ENCODE measurements around the gene IRF2.
"Not testable (repeated sequence)": the region's sequence is repeated elsewhere in the genome, so short reads cannot be mapped to it uniquely, and the experiment has no call there.

The IRF2 gene

DNA sequence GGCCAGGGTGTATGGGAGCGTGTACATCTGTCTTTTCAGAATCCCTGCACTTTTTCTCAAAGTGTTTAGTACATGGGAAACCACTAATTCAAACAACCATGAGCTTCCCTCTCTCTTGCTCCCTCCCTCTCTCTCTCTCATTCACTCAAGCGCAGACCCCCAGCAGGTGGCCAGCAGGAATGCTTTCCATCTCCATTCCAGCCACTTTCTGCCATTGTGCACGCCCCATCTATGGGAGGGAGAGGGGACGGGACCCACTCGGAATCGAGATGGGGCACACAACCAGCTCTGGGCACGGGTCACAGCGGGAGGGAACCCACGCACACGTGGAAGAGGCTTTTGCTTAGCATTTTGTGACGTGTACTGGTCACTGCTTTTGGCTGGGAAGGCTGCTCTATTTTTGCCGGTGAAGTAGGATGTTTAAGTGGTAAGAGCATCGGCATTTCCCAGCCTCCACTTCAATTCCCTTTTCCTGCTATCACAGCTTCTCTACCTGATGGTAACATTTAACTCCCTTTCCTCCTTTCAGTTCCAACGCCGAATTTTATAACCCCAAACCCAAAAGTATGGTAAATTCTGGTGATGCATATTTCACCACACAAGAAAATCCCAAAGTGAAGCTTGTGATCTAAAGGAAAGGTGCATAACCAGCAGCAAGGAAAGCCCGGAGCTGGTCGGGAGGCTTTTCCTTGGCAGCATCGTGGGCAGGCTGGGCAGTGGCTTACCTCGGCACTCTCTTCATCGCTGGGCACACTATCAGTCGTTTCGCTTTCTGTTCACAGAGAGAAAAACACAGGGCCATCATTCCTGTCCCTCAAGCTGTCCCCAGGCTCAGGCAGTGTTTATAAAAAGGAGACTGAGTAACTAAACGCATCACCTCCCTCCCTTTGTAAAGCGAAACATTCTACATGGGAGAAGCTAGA, 84.1 kb downstream of the IRF2 start:
- no peak for DNase-seq (ENCODE audit: low read depth in 3 of 3)

DNA sequence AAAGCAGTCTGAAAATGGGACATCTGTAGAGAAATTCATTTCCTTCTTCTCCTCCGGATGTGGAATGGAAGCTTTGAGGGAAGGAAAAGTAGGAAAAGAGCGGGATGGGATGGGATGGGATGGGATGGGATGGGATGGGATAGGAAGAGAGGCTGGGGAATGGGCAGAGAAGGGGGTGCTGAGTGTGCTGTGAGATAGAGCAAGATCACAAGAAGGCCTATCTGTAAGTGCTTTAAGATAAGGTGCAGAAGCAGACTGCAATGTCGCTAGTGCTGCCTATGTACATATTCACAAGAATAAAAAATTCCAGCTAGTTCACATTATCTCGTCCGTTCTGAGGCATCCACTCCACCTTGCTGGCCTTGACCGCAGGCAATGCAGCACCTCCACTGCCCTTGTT, 86.2 kb downstream of the IRF2 start:
- no peak for DNase-seq (ENCODE audit: low read depth in 3 of 3)

GRCh38 chr4:184387351-184387750, 87.0 kb downstream of the IRF2 start:
- DNase-seq (ENCODE audit: low read depth in 3 of 3): no peak

DNA sequence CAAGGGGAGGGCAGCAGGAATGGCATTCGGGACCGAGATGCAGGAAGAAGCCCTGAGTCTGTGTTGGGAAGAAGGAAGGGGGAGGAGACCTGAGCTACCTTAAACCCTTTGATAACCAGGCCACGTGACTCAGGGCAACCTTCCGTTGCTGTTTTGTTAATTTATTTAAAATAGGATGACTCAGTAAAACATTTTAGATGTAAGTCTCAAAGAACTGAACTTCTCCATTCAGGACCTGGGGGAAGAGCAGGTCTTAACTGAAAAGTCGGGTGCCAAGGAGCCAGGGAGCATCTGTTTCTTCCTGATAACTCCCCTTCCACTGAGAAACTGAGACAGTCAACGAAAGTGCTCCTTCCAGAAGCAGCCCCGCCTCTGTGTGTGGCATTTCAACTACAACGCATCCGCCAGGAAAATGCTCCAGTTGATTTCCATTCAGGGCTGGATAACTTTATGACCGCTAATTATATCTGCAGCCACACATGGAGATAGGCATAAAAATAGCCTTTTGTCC, 88.0 kb downstream of the IRF2 start:
- no peak for DNase-seq (ENCODE audit: low read depth in 3 of 3)

GRCh38 chr4:184385705-184386141, 88.6 kb downstream of the IRF2 start:
- no peak for DNase-seq (ENCODE audit: low read depth in 3 of 3)

DNA sequence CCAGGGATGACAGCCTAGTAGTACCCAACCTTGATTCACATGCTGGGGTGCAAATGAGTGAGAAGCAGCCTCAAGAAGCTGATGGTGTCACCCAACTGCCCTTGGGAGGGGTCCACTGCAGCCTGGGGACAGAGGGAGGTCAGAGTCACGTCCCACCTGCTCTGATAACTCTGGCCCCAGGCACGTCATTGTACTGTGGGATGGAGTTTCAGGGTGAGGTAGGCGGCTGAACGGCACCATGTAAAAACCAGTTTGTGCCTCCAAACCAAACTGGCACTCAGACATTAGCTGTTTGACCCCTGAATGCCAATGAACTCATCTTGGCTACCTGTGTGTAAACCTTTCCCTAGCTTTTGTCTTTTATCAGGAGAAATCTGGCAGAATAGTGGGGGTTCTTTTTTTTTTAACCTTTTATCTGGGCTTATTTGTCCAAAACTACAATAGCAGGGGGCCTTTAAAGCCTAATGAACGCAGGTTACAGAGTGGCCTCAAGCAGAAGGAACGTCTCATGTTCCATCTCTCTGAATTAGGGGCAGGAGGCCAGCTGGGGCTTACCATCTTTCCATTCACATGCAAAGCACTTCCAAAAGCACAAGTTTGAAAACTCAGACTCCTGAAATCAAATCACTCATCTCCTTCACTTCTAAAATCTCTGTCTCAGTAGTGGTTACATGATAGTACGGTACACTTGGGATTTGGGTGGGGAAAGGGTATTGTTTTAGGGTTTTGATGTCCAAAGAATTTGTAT, 89.4 kb downstream of the IRF2 start:
- DNase-seq (ENCODE audit: low read depth in 3 of 3): no peak

- DNase-seq (ENCODE audit: low read depth in 3 of 3): no peak
Measured at GRCh38 chr4:184384056-184384809, 90.1 kb downstream of the IRF2 start.

DNA sequence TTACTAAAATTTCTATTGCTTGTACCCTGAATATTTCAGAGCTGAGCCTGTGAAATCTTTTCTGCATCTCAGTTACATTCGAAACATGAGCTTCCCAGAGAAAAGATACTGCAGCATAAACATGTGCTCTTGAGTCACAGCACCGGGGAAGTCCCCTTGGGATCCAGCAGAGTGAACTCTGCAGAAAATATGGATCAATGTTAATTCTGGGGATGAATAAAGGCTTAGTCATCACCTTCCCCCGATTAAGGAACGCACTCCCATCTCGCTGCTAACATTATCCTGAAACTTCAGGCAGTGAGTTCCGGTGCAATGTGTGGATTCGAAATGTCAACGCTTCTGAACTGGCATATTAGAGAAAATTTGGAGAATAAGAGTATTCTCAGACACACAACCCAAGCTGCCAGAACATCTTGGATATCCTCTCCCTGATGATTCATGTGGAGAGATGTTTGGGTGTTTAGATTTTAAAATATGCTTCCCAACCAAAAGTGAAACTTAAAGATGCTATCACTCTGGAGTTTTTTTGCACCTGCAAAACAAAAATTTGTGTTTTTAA, 90.8 kb downstream of the IRF2 start:
- DNase-seq (ENCODE audit: low read depth in 3 of 3): no peak

GRCh38 chr4:184382189-184382846, 92.0 kb downstream of the IRF2 start:
- DNase-seq (ENCODE audit: low read depth in 3 of 3): no peak

DNA sequence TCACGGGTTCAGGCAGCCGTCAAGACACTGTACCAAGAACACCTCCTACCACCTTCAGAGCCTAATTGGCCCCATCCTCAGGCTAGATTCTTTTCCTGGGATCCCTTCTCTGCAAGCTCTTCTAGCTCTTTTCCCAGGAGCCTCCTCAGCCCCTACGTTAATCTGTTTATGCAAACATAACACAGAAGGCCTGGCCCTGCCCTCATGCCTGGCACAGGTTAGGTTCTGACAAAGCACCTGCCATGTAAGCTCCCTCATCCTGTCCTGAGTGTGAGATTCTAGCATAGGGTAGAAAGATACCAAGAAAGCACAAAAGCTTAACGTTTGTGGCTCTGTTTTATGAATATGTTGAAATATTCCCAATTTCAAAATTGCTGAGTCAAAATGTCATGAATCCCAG, 93.6 kb downstream of the IRF2 start:
- DNase-seq (ENCODE audit: low read depth in 3 of 3): no peak

GRCh38 chr4:184380214-184380613, 94.1 kb downstream of the IRF2 start:
- not testable (repeated sequence) for DNase-seq (ENCODE audit: low read depth in 3 of 3)

DNA sequence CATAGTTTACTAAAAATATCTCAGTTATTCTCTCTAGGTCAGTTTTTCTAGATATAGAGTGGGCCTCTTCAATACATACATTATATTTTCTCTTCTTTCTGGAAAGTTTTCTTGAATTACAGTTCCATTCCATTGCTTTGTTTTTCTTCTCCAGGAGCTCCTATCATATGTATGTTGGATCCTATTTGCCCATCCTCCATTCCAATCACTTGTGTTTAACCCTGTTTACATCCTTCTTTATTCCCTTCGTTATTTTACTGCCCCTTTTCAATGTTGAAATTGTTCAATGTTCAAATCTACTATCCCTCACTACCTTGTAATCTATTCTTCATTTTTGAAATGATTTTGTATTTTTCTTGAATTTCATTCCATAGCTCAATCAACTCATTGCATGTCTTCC, 97.4 kb downstream of the IRF2 start:
- no peak for DNase-seq (ENCODE audit: low read depth in 3 of 3)

DNA sequence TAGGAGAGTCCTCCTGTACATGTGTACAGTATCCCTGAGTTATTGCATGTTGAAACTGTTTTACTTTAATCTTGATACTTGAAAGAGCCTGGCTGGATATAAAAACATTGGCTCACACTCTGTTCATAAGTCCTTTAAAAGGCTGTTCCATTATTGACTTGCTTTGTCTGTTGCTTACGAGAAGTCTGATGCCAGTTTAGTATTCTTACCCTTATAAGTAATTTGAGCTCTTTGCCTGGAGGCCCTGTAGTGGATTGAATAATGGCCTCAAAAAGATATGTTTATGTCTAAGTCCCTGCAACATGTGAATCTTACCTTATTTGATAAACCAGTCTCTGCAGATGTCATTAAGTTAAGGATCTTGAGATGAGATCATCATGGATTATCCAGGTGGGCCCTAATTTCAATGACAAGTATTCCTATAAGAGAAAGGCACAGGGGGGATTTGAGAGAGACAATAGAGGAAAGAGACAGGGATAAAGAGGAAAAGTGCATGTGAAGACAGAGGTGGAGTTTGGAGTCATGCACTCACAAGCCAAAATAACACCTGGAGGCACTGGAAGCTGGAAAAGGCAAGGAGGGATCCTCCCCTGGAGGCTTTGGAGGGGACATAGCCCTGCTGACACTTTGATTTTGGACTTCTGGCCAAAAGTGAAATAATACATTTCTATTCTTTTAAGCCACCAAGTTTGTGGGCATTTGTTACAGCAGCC, 98.1 kb downstream of the IRF2 start:
- no peak for DNase-seq (ENCODE audit: low read depth in 3 of 3)

GRCh38 chr4:184375623-184376022, 98.7 kb downstream of the IRF2 start:
- DNase-seq (ENCODE audit: low read depth in 3 of 3): not testable (repeated sequence)

DNA sequence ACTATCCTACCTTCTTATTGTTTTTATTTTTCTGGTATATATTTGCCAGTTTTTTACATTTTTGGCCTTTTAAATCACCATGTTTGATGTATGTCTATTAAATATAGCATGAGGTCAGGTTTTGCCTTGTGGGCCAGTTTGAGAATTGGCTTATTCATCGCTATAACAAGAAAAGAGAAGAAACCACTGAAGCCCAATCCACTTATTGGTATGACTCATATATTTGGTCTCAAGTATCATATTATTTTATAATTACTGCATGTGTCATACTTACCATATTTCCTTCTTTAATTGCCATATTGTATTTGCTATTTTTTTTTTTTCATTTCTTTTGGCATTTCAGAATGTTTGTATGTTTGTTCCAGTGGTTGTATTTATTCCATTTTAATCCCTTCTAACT, 99.3 kb downstream of the IRF2 start:
- no peak for DNase-seq (ENCODE audit: low read depth in 3 of 3)

GRCh38 chr4:184373886-184374405, 100.4 kb downstream of the IRF2 start:
- no peak for DNase-seq (ENCODE audit: low read depth in 3 of 3)

DNA sequence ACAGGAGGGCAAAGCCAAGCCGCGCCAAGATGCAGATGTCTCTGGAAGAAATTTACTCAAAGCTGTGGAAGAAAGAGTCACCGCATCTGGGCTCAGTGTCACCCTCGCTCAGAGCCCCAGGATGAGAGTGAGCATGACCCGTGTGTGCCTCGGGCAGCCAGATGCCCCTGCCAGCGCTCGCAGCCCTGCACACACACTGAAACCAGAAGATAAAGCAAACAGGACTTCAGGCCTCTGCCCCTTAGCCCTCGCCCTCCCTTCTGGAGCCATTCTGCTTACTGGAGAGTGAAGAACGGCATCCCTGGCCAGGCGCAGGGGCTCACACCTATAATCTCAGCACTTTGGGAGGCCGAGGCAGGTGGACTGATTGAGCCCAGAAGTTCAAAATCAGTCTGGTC, 103.0 kb downstream of the IRF2 start:
- DNase-seq (ENCODE audit: low read depth in 3 of 3): no peak

DNA sequence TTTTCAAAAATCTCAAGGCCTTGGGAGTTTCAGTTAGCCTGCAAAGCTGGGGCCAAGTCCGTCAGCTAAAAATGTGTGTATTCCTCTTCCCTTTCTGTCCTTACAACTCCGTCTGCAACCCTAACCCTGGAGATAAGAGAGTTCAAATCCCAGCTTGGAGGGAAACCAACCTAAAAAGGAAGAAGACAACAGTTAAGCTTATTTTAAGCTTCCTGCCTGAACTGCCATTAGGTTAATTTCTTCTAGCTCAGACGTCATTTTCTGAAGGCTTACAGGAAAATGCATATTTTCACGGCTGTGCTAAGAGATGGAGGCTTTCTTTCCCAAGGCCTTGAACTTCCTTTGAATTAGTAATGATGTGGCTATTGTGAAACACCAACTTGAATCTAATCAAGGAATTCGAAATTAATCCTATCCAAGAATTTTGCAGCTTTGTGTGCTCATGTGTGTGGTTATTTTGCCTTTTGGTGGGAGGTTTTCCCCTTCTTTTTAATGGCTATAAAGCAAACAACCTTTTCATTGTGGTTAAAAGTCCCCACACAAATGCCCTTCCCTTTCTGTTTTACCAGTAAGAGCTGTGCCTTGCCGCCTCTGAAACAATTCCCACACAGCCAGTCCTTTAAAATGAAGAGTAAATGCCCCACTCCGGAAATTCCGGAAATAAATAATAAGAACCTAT, 103.5 kb downstream of the IRF2 start:
- DNase-seq (ENCODE audit: low read depth in 3 of 3): no peak

DNA sequence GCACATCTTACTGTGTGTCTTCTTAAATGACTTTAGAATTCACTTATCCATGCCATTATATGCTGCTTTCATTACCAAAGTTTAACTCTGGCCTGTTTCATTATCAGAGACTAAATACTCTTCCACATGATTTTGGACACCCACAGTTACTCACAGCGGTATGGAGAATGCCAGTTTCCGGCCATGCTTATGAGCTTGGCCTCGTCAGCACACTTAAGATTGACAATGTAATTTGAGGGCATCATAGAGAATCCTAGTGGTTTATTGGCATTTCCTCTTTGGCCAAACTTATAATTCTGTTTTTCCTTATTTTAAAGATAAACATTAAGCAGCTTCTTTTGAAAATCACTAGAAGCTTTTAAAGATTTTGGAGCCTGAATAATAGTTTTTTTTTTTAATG, 104.5 kb downstream of the IRF2 start:
- DNase-seq (ENCODE audit: low read depth in 3 of 3): no peak

- no peak for DNase-seq (ENCODE audit: low read depth in 3 of 3)
Measured at GRCh38 chr4:184368731-184369130, 105.6 kb downstream of the IRF2 start.
